HepG2 (cell line): ENCODE results near the gene C11orf24. TPM values are rescaled to one million over a fixed set of nuclear protein-coding genes. Genes with fewer than 3 reads are reported as not detected.
A peak's percentile ranks its signal among the peaks of the same experiment; 100 is the strongest.

ENCODE experiments used
- CERS6 ChIP-seq: sonication (generic); formaldehyde crosslinking; IDR thresholded peaks from 2 replicates; pipeline ENCODE4 v1.5.0; 2020; ENCODE audit warnings: missing genetic modification reagents
- DRAP1 ChIP-seq: IDR thresholded peaks from 2 replicates; pipeline ENCODE4 v1.6.1; 2016; ENCODE audit warnings: missing genetic modification reagents, missing compliant biosample characterization
- FOXC1 ChIP-seq: sonication (generic); formaldehyde crosslinking; IDR thresholded peaks from 2 replicates; pipeline ENCODE4 v1.8.0; 2022; ENCODE audit warnings: mild to moderate bottlenecking, missing genetic modification reagents, borderline replicate concordance
- GPN1 ChIP-seq: sonication (generic); formaldehyde crosslinking; IDR thresholded peaks from 2 replicates; pipeline ENCODE4 v1.5.1; 2020; ENCODE audit warnings: missing genetic modification reagents, borderline replicate concordance
- HES4 ChIP-seq: sonication (generic); formaldehyde crosslinking; IDR thresholded peaks from 2 replicates; pipeline ENCODE4 v1.9.0; 2021; ENCODE audit warnings: mild to moderate bottlenecking, missing genetic modification reagents, borderline replicate concordance
- HMGXB3 ChIP-seq: sonication (generic); formaldehyde crosslinking; IDR thresholded peaks from 2 replicates; pipeline ENCODE4 v1.4.0; 2020; ENCODE audit warnings: missing genetic modification reagents, borderline replicate concordance
- IKZF5 ChIP-seq: IDR thresholded peaks from 2 replicates; pipeline ENCODE4 v1.6.1; 2018; ENCODE audit warnings: missing genetic modification reagents, mild to moderate bottlenecking, missing compliant biosample characterization
- JARID2 ChIP-seq: sonication (generic); formaldehyde crosslinking; IDR thresholded peaks from 2 replicates; pipeline ENCODE4 v1.8.1; 2023; ENCODE audit warnings: missing genetic modification reagents, inconsistent platforms; ENCODE audit not compliant: insufficient replicate concordance
- KDM5B ChIP-seq: sonication (generic); formaldehyde crosslinking; IDR thresholded peaks from 2 replicates; pipeline ENCODE4 v1.4.0; 2020; ENCODE audit warnings: missing genetic modification reagents, mild to moderate bottlenecking, borderline replicate concordance
- MTF2 ChIP-seq: sonication (generic); formaldehyde crosslinking; IDR thresholded peaks from 2 replicates; pipeline ENCODE4 v1.5.0; 2020; ENCODE audit warnings: missing genetic modification reagents, borderline replicate concordance
- REL ChIP-seq: sonication (generic); formaldehyde crosslinking; conservative IDR thresholded peaks from 2 replicates; pipeline ENCODE4 v1.8.0; 2022; ENCODE audit warnings: mild to moderate bottlenecking, missing genetic modification reagents, moderate library complexity
- STAG1 ChIP-seq: sonication (generic); formaldehyde crosslinking; IDR thresholded peaks from 2 replicates; pipeline ENCODE4 v1.4.0; 2020; ENCODE audit warnings: missing genetic modification reagents
- THAP11 ChIP-seq: IDR thresholded peaks from 2 replicates; pipeline ENCODE4 v1.6.1; 2016; ENCODE audit warnings: missing biosample characterization, missing genetic modification reagents
- ZBTB1 ChIP-seq: sonication (generic); formaldehyde crosslinking; IDR thresholded peaks from 2 replicates; pipeline ENCODE4 v1.4.0; 2020; ENCODE audit warnings: missing genetic modification reagents, borderline replicate concordance
- ZBTB26 ChIP-seq: IDR thresholded peaks from 2 replicates; pipeline ENCODE4 v1.6.1; 2016; ENCODE audit warnings: missing compliant biosample characterization, missing genetic modification reagents, borderline replicate concordance
- ZFP36 ChIP-seq: fragments of 150-350 bp; IDR thresholded peaks from 2 replicates; pipeline ENCODE4 v1.6.1; 2018; ENCODE audit warnings: borderline replicate concordance, low read length, low read depth; ENCODE audit not compliant: partially characterized antibody
- ZFX ChIP-seq: sonication (generic); formaldehyde crosslinking; IDR thresholded peaks from 2 replicates; pipeline ENCODE4 v1.4.0; 2020; ENCODE audit warnings: mild to moderate bottlenecking, low read depth, missing genetic modification reagents, moderate library complexity
- ZNF205 ChIP-seq: IDR thresholded peaks from 2 replicates; pipeline ENCODE4 v1.6.1; 2018; ENCODE audit warnings: missing biosample characterization, missing genetic modification reagents
- ZNF260 ChIP-seq: sonication (generic); formaldehyde crosslinking; IDR thresholded peaks from 2 replicates; pipeline ENCODE4 v1.4.0; 2020; ENCODE audit warnings: missing genetic modification reagents, low read depth, mild to moderate bottlenecking, borderline replicate concordance
- ZNF326 ChIP-seq: sonication (generic); formaldehyde crosslinking; IDR thresholded peaks from 2 replicates; pipeline ENCODE4 v1.4.0; 2020; ENCODE audit warnings: missing genetic modification reagents, borderline replicate concordance
- ZNF354B ChIP-seq: sonication (generic); formaldehyde crosslinking; IDR thresholded peaks from 2 replicates; pipeline ENCODE4 v1.8.0; 2022; ENCODE audit warnings: mild to moderate bottlenecking, missing genetic modification reagents
- ZNF589 ChIP-seq: sonication (generic); formaldehyde crosslinking; conservative IDR thresholded peaks from 2 replicates; pipeline ENCODE4 v1.8.0; 2022; ENCODE audit warnings: mild to moderate bottlenecking, moderate library complexity, missing genetic modification reagents
- polyA plus RNA-seq, 8 experiments: library from polyadenylated mRNA; depleted of rRNA in 3 of 8; stranded (reverse) in 7 of 8; unstranded in 1 of 8; fragments of >200 nt; fragmentation: Illumina TruSeq in 4 of 8; extraction: Trizol in 4 of 8; gene quantifications; 2 replicates each; pipeline versions ENCODE4 v1.2.1 to v1.2.3, GENCODE V29; 2011 to 2016; ENCODE audit warnings: low read depth in 4 of 8, missing spikeins in 1 of 8, mixed read lengths in 1 of 8; ENCODE audit not compliant: insufficient read depth in 1 of 8
- total RNA-seq, 5 experiments: library from RNA; depleted of rRNA; stranded (reverse); fragments of >200 nt; fragmentation: Illumina TruSeq; extraction: Trizol; gene quantifications; 2 replicates each; pipeline ENCODE4 v1.2.3, GENCODE V29; 2016; ENCODE audit warnings: low read depth in 1 of 5

Gene C11orf24
- total and polyA plus RNA-seq, 2 of the 13 experiments (the other 11 are each of a cell fraction or from before 2014, with no cell fraction given) = 52.9 to 55.5 TPM

GRCh38 chr11:68213555-68214172 lies 58.1 kb downstream of the C11orf24 start (continued):
- TF ChIP-seq ZFP36 = no peak
- TF ChIP-seq REL (CRISPR knock-in tag) = no peak
- peak; percentile 61; the same call in 1 of the 2 replicates for TF ChIP-seq ZNF589 (CRISPR knock-in tag)
- TF ChIP-seq ZNF260 = no peak
- no peak for TF ChIP-seq GPN1 (CRISPR knock-in tag)
- peak; percentile 45; the same call in 1 of the 2 replicates for TF ChIP-seq ZNF205 (CRISPR knock-in tag)
- TF ChIP-seq IKZF5 (CRISPR knock-in tag) = peak; percentile 62
- no peak for TF ChIP-seq ZBTB26 (CRISPR knock-in tag)
- peak; percentile 73 for TF ChIP-seq HES4 (CRISPR knock-in tag)
- no peak for TF ChIP-seq HMGXB3 (CRISPR knock-in tag)
- peak; percentile 73 for TF ChIP-seq THAP11
- TF ChIP-seq MTF2 = no peak
- TF ChIP-seq CERS6 (CRISPR knock-in tag) = no peak
- no peak; the same call in 1 of the 2 replicates for TF ChIP-seq FOXC1
- TF ChIP-seq ZFX (CRISPR knock-in tag) = peak; percentile 87
- peak; percentile 52; the same call in 1 of the 2 replicates for TF ChIP-seq ZNF354B (CRISPR knock-in tag)
- TF ChIP-seq KDM5B (CRISPR knock-in tag) = peak; percentile 89
- TF ChIP-seq ZBTB1 = no peak
- no peak for TF ChIP-seq STAG1 (CRISPR knock-in tag)
- TF ChIP-seq ZNF326 (CRISPR knock-in tag) = no peak
- TF ChIP-seq DRAP1 (CRISPR knock-in tag) = peak; percentile 61
- TF ChIP-seq JARID2 (CRISPR knock-in tag) = no peak
